Fibroblast of lung (primary cell): ENCODE data around the gene TNRC6C. TPM values are rescaled to one million over a fixed set of nuclear protein-coding genes. Genes with fewer than 3 reads are reported as not detected.

Experiments used
- DNase-seq, 2 donors: peaks; one replicate each; pipeline versions ENCODE4 v3.0.0 to v3.0.0-alpha.2; 2010; ENCODE audit warnings: low read depth in 2 of 2
- H2AFZ ChIP-seq: 2 replicates; pipeline ENCODE4 v1.5.1; 2012; ENCODE audit warnings: low read length, control low read depth, inconsistent platforms
- H3K27ac ChIP-seq: 2 replicates; pipeline ENCODE4 v1.5.1; 2011; ENCODE audit warnings: low read length, control low read depth; ENCODE audit not compliant: insufficient read depth
- H3K27me3 ChIP-seq: 2 replicates; pipeline ENCODE4 v1.5.1; 2011; ENCODE audit warnings: mild to moderate bottlenecking, low read length; ENCODE audit not compliant: control insufficient read depth, insufficient read depth
- H3K36me3 ChIP-seq: 2 replicates; pipeline ENCODE4 v1.5.1; 2011; ENCODE audit warnings: low read length; ENCODE audit not compliant: control insufficient read depth, insufficient read depth
- H3K4me1 ChIP-seq: 2 replicates; pipeline ENCODE4 v1.5.1; 2011; ENCODE audit warnings: low read length; ENCODE audit not compliant: control insufficient read depth, insufficient read depth; ENCODE audit errors: extremely low read depth
- H3K4me2 ChIP-seq: 2 replicates; pipeline ENCODE4 v1.5.1; 2011; ENCODE audit warnings: low read length, control low read depth; ENCODE audit not compliant: insufficient read depth; ENCODE audit errors: extremely low read depth
- H3K4me3 ChIP-seq, 4 experiments: fragments of 200-600 bp in 1 of 4; sonication (generic) in 1 of 4; replicated peaks in 1 of 4; 2 replicates each; pipeline ENCODE4 v1.5.1; 2011 to 2016; ENCODE audit warnings: low read length in 4 of 4, low read depth in 3 of 4, mild to moderate bottlenecking in 3 of 4, control low read depth in 2 of 4, inconsistent platforms in 1 of 4, mixed read lengths in 1 of 4; ENCODE audit not compliant: insufficient read depth in 1 of 4; ENCODE audit errors: control extremely low read depth in 1 of 4
- H3K79me2 ChIP-seq: 2 replicates; pipeline ENCODE4 v1.5.1; 2012; ENCODE audit warnings: mild to moderate bottlenecking, low read length, inconsistent platforms; ENCODE audit not compliant: control insufficient read depth, insufficient read depth
- H3K9ac ChIP-seq: 2 replicates; pipeline ENCODE4 v1.5.1; 2011; ENCODE audit warnings: mild to moderate bottlenecking, low read length, control low read depth; ENCODE audit not compliant: insufficient read depth
- H3K9me3 ChIP-seq: 2 replicates; pipeline ENCODE4 v1.5.1; 2012; ENCODE audit warnings: low read depth, low read length; ENCODE audit not compliant: control insufficient read depth, insufficient read depth
- H4K20me1 ChIP-seq: 2 replicates; pipeline ENCODE4 v1.5.1; 2011; ENCODE audit warnings: low read length; ENCODE audit not compliant: control insufficient read depth, insufficient read depth; ENCODE audit errors: extremely low read depth
- CTCF ChIP-seq, 2 donors: IDR thresholded peaks in 1 of 2; conservative IDR thresholded peaks in 1 of 2; 1 replicate in 1 of 2; 2 replicates in 1 of 2; pipeline ENCODE4 v1.5.1; 2011 to 2012; ENCODE audit warnings: low read length in 2 of 2, control low read depth in 1 of 2, inconsistent platforms in 1 of 2, low read depth in 1 of 2, mild to moderate bottlenecking in 1 of 2
- EZH2 ChIP-seq: IDR thresholded peaks from 2 replicates; pipeline ENCODE4 v1.5.1; 2012; ENCODE audit warnings: low read length, control low read depth, mild to moderate bottlenecking; ENCODE audit errors: missing control alignments
- polyA plus RNA-seq, 2 donors: library from polyadenylated mRNA; depleted of rRNA in 1 of 2; stranded (reverse) in 1 of 2; unstranded in 1 of 2; fragments of >200 nt; gene quantifications; 2 replicates each; pipeline ENCODE4 v1.2.1, GENCODE V29; 2011 to 2012; ENCODE audit warnings: missing spikeins in 1 of 2
- total RNA-seq: library from RNA; depleted of rRNA; stranded (reverse); fragments of >200 nt; gene quantifications from 2 replicates; pipeline ENCODE4 v1.2.1, GENCODE V29; 2014

The TNRC6C gene
- total and polyA plus RNA-seq, 2 donors (not counting 1 experiment from before 2014, with no cell fraction given): 2.1 to 4.6 TPM

GRCh38 chr17:78007647-78008046 lies 49.1 kb downstream of the TNRC6C start:
- no peak overlapping the region for H2AFZ ChIP-seq
- H3K9me3 ChIP-seq: no peaks in the 10 kb centered on the region
- H3K36me3 ChIP-seq: no peaks in the 10 kb centered on the region
- no peaks in the 10 kb centered on the region for H3K27me3 ChIP-seq
- no peaks in the 10 kb centered on the region for H3K4me1 ChIP-seq
- H3K79me2 ChIP-seq: no peaks in the 10 kb centered on the region
- H3K27ac ChIP-seq: no peak overlapping the region
- H3K4me3 ChIP-seq: no peak overlapping the region
- DNase-seq: no peak
- H3K9ac ChIP-seq: no peak overlapping the region
- TF ChIP-seq CTCF (conservative IDR thresholded peaks at IDR 0.05 in 1 of 2, IDR thresholded peaks at IDR 0.05 in 1 of 2; ENCODE audit: low read depth in 1 of 2, low read length in 2 of 2) (no peak), EZH2 (no peak)
- H4K20me1 ChIP-seq: no peaks in the 10 kb centered on the region
- no peak overlapping the region for H3K4me2 ChIP-seq

- H4K20me1 ChIP-seq: no peaks in the 10 kb centered on the region
- no peaks in the 10 kb centered on the region for H3K36me3 ChIP-seq
- H3K27ac ChIP-seq: no peak overlapping the region
- H3K4me1 ChIP-seq: no peaks in the 10 kb centered on the region
- no peaks in the 10 kb centered on the region for H3K9me3 ChIP-seq
- no peak overlapping the region for H3K4me3 ChIP-seq
- H3K4me2 ChIP-seq: no peak overlapping the region
- no peak overlapping the region for H3K9ac ChIP-seq
- no peak overlapping the region for H2AFZ ChIP-seq
- no peak for TF ChIP-seq CTCF (conservative IDR thresholded peaks at IDR 0.05 in 1 of 2, IDR thresholded peaks at IDR 0.05 in 1 of 2; ENCODE audit: low read depth in 1 of 2, low read length in 2 of 2)
- no peak for TF ChIP-seq EZH2
- no peak for DNase-seq
- H3K79me2 ChIP-seq: no peaks in the 10 kb centered on the region
- no peaks in the 10 kb centered on the region for H3K27me3 ChIP-seq
Measured at GRCh38 chr17:78010759-78011158, 52.3 kb downstream of the TNRC6C start.

- no peaks in the 10 kb centered on the region for H3K4me1 ChIP-seq
- no peaks in the 10 kb centered on the region for H3K9me3 ChIP-seq
- no peak overlapping the region for H3K4me3 ChIP-seq
- no peaks in the 10 kb centered on the region for H4K20me1 ChIP-seq
- H2AFZ ChIP-seq: no peak overlapping the region
- H3K36me3 ChIP-seq: no peaks in the 10 kb centered on the region
- no peaks in the 10 kb centered on the region for H3K79me2 ChIP-seq
- H3K4me2 ChIP-seq: no peak overlapping the region
- H3K9ac ChIP-seq: no peak overlapping the region
- no peak overlapping the region for H3K27ac ChIP-seq
- TF ChIP-seq CTCF (conservative IDR thresholded peaks at IDR 0.05 in 1 of 2, IDR thresholded peaks at IDR 0.05 in 1 of 2; ENCODE audit: low read depth in 1 of 2, low read length in 2 of 2): no peak
- no peak for TF ChIP-seq EZH2
- no peak for DNase-seq
- no peaks in the 10 kb centered on the region for H3K27me3 ChIP-seq
Measured at GRCh38 chr17:78012428-78012827, 53.9 kb downstream of the TNRC6C start.
